Liver (tissue), 9 donors: ENCODE measurements around the gene CHRNA3. TPM values are rescaled to one million over a fixed set of nuclear protein-coding genes. Genes with fewer than 3 reads are reported as not detected.

Experiments
- DNase-seq: peaks from one replicate; pipeline ENCODE4 v3.0.0-alpha.2; 2017; ENCODE audit warnings: low spot score
- H3K27ac ChIP-seq, 2 donors: one replicate each; pipeline ENCODE4 v1.7.0; 2013; ENCODE audit warnings: inconsistent platforms in 2 of 2, low read length in 2 of 2, control low read depth in 1 of 2, low read depth in 1 of 2, mild to moderate bottlenecking in 1 of 2
- H3K27me3 ChIP-seq, 4 donors: one replicate each; pipeline versions ENCODE4 v1.6.1 to v1.7.0; 2013; ENCODE audit warnings: low read length in 3 of 4, inconsistent platforms in 1 of 4, mild to moderate bottlenecking in 1 of 4, moderate library complexity in 1 of 4; ENCODE audit not compliant: control insufficient read depth in 4 of 4, insufficient read depth in 4 of 4
- H3K36me3 ChIP-seq, 4 donors: one replicate each; pipeline versions ENCODE4 v1.6.1 to v1.7.0; 2013; ENCODE audit warnings: low read length in 3 of 4, mild to moderate bottlenecking in 3 of 4, low read depth in 1 of 4, moderate library complexity in 1 of 4; ENCODE audit not compliant: control insufficient read depth in 4 of 4, insufficient read depth in 3 of 4
- H3K4me1 ChIP-seq, 4 donors: one replicate each; pipeline versions ENCODE4 v1.6.1 to v1.7.0; 2013; ENCODE audit warnings: low read length in 3 of 4, mild to moderate bottlenecking in 3 of 4, moderate library complexity in 1 of 4; ENCODE audit not compliant: control insufficient read depth in 4 of 4, insufficient read depth in 4 of 4
- H3K4me3 ChIP-seq, 3 donors: one replicate each; pipeline versions ENCODE4 v1.6.1 to v1.7.0; 2013; ENCODE audit warnings: low read length in 3 of 3, control low read depth in 1 of 3, low read depth in 1 of 3, mild to moderate bottlenecking in 1 of 3
- H3K9ac ChIP-seq, 2 donors: one replicate each; pipeline ENCODE4 v1.7.0; 2013; ENCODE audit warnings: low read length in 2 of 2, mild to moderate bottlenecking in 2 of 2, moderate library complexity in 2 of 2, control low read depth in 1 of 2, low read depth in 1 of 2
- H3K9me3 ChIP-seq, 4 donors: one replicate each; pipeline versions ENCODE4 v1.6.1 to v1.7.0; 2013; ENCODE audit warnings: low read length in 3 of 4; ENCODE audit not compliant: control insufficient read depth in 4 of 4
- FOXA1 ChIP-seq: IDR thresholded peaks from 2 replicates; pipeline ENCODE4 v1.6.1; 2016; ENCODE audit warnings: antibody characterized with exemption
- FOXA2 ChIP-seq: IDR thresholded peaks from 2 replicates; pipeline ENCODE4 v1.6.1; 2016; ENCODE audit warnings: antibody characterized with exemption
- GABPA ChIP-seq, 2 donors: IDR thresholded peaks in 1 of 2; conservative IDR thresholded peaks in 1 of 2; 2 replicates each; pipeline ENCODE4 v1.6.1; 2016; ENCODE audit warnings: antibody characterized with exemption in 2 of 2, mild to moderate bottlenecking in 1 of 2, moderate library complexity in 1 of 2
- HNF4A ChIP-seq, 2 donors: conservative IDR thresholded peaks; 2 replicates each; pipeline ENCODE4 v1.6.1; 2016; ENCODE audit warnings: antibody characterized with exemption in 2 of 2, mild to moderate bottlenecking in 2 of 2
- HNF4G ChIP-seq: IDR thresholded peaks from 2 replicates; pipeline ENCODE4 v1.6.1; 2016; ENCODE audit warnings: antibody characterized with exemption
- JUND ChIP-seq, 2 donors: IDR thresholded peaks; 2 replicates each; pipeline ENCODE4 v1.6.1; 2016; ENCODE audit warnings: antibody characterized with exemption in 2 of 2
- RAD21 ChIP-seq, 2 donors: IDR thresholded peaks; 2 replicates each; pipeline ENCODE4 v1.6.1; 2016; ENCODE audit warnings: antibody characterized with exemption in 2 of 2, mild to moderate bottlenecking in 2 of 2
- RXRA ChIP-seq, 2 donors: IDR thresholded peaks; 2 replicates each; pipeline ENCODE4 v1.6.1; 2017 to 2018; ENCODE audit warnings: antibody characterized with exemption in 2 of 2, mild to moderate bottlenecking in 1 of 2
- WGBS: extraction: QIAGEN DNeasy Blood & Tissue Kit; methylation state at CpG from one replicate; pipeline ENCODE4 v1.1.7; 2013; 5-methylcytosine and 5-hydroxymethylcytosine counted together
- polyA plus RNA-seq, 2 donors: library from polyadenylated mRNA; stranded (reverse) in 1 of 2; unstranded in 1 of 2; fragments of 200-250 nt in 1 of 2; fragments of >200 nt in 1 of 2; fragmentation: Nextera tagmentation in 1 of 2; extraction: Ambion mirVana in 1 of 2; gene quantifications; one replicate each; pipeline versions ENCODE4 v1.2.1 to v1.2.3, GENCODE V29; 2013 to 2015
- total RNA-seq, 2 donors: library from RNA; depleted of rRNA; stranded (reverse); fragments of >200 nt; gene quantifications; one replicate each; pipeline ENCODE4 v1.2.3, GENCODE V29; 2014
- TF ChIP-seq, protein P1 (sequence below): IDR thresholded peaks from 2 replicates; pipeline ENCODE4 v1.6.1; 2016; ENCODE audit warnings: antibody characterized with exemption
- TF ChIP-seq, protein P2 (sequence below): IDR thresholded peaks from 2 replicates; pipeline ENCODE4 v1.6.1; 2016; ENCODE audit warnings: antibody characterized with exemption
- TF ChIP-seq, protein P3 (sequence below): fragments of 150-350 bp; IDR thresholded peaks from 2 replicates; pipeline ENCODE4 v1.5.1; 2017; ENCODE audit warnings: improper control_type of control experiment, low read depth, low read length; ENCODE audit not compliant: missing input control
- TF ChIP-seq, protein P4 (sequence below): IDR thresholded peaks from 2 replicates; pipeline ENCODE4 v1.6.1; 2016; ENCODE audit warnings: antibody characterized with exemption, mild to moderate bottlenecking
- donor health status: healthy.
- donor health status: healthy.
- donor health status: healthy.
- donor health status: healthy.
- donor health status: healthy.

Gene CHRNA3
- total and polyA plus RNA-seq, 4 donors = not detected

DNA sequence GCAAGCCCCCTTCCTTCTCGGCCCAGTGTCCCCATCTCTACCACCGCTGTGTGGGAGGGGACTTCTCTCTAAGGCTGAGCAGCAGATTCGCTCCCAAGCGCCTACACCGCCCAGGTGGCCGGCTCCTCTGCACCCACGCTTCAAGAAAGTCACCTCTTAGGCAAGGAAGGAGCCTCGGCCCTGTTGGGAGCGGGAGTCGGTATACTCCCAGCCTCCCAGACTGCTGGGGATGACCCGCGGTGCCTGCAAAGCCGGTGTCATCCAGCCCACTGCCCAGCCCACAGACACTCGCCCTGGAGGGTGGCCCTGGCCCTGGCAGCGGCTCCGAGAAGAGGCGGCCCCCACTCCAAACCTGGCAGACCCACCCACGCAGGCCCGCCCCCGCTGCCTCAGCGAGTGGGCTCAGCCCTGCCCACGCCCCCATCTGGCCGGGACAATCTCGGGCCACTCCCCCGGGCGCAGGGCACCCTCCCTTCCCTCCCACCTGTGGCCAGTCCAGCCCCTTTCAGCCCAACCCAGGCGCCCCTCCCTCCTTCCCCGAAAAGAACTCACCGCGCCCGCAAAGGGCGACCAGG, 19.8 kb upstream of the CHRNA3 start (continued):
- TF ChIP-seq, protein P1, sequence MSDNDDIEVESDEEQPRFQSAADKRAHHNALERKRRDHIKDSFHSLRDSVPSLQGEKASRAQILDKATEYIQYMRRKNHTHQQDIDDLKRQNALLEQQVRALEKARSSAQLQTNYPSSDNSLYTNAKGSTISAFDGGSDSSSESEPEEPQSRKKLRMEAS = no peak
- TF ChIP-seq FOXA1 (no peak), HNF4G (no peak), JUND (IDR thresholded peaks at IDR 0.05) (no peak), FOXA2 (no peak), HNF4A (conservative IDR thresholded peaks at IDR 0.05) (no peak), GABPA (IDR thresholded peaks at IDR 0.05 in 1 of 2, conservative IDR thresholded peaks at IDR 0.05 in 1 of 2) (no peak)
- TF ChIP-seq, protein P2, sequence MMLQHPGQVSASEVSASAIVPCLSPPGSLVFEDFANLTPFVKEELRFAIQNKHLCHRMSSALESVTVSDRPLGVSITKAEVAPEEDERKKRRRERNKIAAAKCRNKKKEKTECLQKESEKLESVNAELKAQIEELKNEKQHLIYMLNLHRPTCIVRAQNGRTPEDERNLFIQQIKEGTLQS = no peak

DNA sequence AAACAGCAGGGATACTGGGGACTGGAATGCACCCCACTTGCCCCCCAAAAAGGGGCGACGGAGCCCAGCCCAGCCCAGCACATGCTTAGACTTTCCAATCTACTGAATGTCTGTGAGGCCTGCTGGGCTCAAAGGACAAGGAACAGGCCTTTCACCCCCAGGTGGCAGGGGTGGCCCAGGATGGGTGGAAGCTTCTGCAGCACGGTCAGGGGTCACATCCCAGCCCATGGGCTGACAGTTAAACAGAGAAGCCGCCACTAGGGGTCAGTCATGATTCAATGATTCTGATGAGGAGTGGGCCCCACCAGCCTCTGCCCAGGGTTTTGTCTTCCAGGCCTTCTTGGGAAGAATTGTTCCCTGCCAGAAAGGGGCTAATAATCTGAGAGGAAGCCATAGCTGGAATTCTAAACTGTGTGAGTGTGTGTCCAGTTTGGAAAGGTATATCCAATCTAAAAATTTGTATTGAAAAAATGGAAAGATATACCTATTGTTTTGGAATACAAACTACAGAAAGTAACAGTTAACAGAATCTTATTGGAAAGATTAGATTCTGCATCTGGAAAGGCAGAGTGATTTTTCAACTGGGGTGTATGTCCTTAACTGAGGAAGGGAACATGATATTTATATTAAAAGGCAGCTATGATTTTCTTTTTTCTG, 18.0 kb upstream of the CHRNA3 start:
- Histone ChIP-seq H3K4me3 (no peak overlapping the region), H3K4me1 (peaks cover 0 to 6% (median 6%) of the 10 kb centered on the region in 4 donors), H3K27ac (no peak overlapping the region), H3K9me3 (no peaks in the 10 kb centered on the region), H3K27me3 (peaks cover 0 to 2% (median 0%) of the 10 kb centered on the region in 4 donors), H3K9ac (no peak overlapping the region), H3K36me3 (no peaks in the 10 kb centered on the region)
- 47% methylated on average over 4 of the region's 4 CpGs for WGBS
- peak; percentile 69 for DNase-seq
- TF ChIP-seq, protein P3, sequence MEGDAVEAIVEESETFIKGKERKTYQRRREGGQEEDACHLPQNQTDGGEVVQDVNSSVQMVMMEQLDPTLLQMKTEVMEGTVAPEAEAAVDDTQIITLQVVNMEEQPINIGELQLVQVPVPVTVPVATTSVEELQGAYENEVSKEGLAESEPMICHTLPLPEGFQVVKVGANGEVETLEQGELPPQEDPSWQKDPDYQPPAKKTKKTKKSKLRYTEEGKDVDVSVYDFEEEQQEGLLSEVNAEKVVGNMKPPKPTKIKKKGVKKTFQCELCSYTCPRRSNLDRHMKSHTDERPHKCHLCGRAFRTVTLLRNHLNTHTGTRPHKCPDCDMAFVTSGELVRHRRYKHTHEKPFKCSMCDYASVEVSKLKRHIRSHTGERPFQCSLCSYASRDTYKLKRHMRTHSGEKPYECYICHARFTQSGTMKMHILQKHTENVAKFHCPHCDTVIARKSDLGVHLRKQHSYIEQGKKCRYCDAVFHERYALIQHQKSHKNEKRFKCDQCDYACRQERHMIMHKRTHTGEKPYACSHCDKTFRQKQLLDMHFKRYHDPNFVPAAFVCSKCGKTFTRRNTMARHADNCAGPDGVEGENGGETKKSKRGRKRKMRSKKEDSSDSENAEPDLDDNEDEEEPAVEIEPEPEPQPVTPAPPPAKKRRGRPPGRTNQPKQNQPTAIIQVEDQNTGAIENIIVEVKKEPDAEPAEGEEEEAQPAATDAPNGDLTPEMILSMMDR = peak; percentile 61
- TF ChIP-seq RAD21 (IDR thresholded peaks at IDR 0.05) (peak; percentile 83 to 85), RXRA (IDR thresholded peaks at IDR 0.05) (no peak), FOXA2 (no peak), JUND (IDR thresholded peaks at IDR 0.05) (no peak), HNF4G (no peak)
- TF ChIP-seq, protein P4, sequence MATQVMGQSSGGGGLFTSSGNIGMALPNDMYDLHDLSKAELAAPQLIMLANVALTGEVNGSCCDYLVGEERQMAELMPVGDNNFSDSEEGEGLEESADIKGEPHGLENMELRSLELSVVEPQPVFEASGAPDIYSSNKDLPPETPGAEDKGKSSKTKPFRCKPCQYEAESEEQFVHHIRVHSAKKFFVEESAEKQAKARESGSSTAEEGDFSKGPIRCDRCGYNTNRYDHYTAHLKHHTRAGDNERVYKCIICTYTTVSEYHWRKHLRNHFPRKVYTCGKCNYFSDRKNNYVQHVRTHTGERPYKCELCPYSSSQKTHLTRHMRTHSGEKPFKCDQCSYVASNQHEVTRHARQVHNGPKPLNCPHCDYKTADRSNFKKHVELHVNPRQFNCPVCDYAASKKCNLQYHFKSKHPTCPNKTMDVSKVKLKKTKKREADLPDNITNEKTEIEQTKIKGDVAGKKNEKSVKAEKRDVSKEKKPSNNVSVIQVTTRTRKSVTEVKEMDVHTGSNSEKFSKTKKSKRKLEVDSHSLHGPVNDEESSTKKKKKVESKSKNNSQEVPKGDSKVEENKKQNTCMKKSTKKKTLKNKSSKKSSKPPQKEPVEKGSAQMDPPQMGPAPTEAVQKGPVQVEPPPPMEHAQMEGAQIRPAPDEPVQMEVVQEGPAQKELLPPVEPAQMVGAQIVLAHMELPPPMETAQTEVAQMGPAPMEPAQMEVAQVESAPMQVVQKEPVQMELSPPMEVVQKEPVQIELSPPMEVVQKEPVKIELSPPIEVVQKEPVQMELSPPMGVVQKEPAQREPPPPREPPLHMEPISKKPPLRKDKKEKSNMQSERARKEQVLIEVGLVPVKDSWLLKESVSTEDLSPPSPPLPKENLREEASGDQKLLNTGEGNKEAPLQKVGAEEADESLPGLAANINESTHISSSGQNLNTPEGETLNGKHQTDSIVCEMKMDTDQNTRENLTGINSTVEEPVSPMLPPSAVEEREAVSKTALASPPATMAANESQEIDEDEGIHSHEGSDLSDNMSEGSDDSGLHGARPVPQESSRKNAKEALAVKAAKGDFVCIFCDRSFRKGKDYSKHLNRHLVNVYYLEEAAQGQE = no peak

DNA sequence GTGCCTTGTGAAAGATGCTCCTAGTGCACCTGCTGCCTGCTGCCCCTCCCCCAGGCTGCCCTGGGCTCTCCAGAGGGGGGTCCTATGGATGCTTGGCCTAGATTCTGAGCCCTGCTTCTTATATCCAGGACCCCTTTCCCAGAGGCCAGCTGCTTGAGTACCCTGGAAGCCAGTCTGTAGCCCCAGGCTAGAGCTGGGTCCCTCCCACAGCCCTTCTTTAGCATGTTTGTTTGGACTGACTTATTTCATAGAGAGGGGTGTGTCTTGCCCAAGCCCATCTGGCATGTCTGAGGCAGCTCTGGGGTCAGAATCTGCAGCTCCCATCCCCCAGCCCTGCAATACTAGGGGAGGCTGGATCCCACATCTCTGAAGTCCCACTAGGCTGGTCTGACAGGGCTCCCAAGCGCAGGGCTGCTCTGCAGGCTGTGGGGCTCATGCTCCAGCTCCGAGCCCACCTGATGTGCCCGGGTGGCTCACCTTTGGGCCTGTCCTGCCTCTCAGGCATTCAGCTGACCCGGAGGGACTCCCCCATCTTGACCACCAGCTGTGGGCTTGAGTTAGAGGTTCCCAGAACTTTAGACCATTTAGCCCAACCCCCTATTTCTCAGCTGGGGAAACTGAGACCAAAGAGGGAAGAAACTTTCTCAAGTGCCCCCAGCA, 17.1 kb upstream of the CHRNA3 start:
- no peak overlapping the region for H3K27ac ChIP-seq

More for the DNA sequence above, 17.1 kb upstream of the CHRNA3 start:
- Histone ChIP-seq H3K27me3 (peaks cover 0 to 2% (median 0%) of the 10 kb centered on the region in 4 donors), H3K36me3 (no peaks in the 10 kb centered on the region), H3K4me3 (no peak overlapping the region), H3K9ac (no peak overlapping the region), H3K4me1 (peaks cover 0 to 6% (median 6%) of the 10 kb centered on the region in 4 donors), H3K9me3 (peaks cover 0 to 5% (median 1%) of the 10 kb centered on the region in 4 donors)
- TF ChIP-seq FOXA2 (no peak), FOXA1 (no peak), GABPA (IDR thresholded peaks at IDR 0.05 in 1 of 2, conservative IDR thresholded peaks at IDR 0.05 in 1 of 2) (no peak), JUND (IDR thresholded peaks at IDR 0.05) (no peak)
- TF ChIP-seq, protein P3 = no peak
- TF ChIP-seq, protein P2 = no peak
- WGBS = 79% methylated on average over 4 of the region's 4 CpGs
- no peak for DNase-seq
